ENCODE data around the gene FAM240B. TPM values are rescaled to one million over a fixed set of nuclear protein-coding genes. Genes with fewer than 3 reads are reported as not detected.

The FAM240B gene
- total and polyA plus RNA-seq, 2 of the 13 experiments (the other 11 are each of a cell fraction or from before 2014, with no cell fraction given) = not detected

DNA sequence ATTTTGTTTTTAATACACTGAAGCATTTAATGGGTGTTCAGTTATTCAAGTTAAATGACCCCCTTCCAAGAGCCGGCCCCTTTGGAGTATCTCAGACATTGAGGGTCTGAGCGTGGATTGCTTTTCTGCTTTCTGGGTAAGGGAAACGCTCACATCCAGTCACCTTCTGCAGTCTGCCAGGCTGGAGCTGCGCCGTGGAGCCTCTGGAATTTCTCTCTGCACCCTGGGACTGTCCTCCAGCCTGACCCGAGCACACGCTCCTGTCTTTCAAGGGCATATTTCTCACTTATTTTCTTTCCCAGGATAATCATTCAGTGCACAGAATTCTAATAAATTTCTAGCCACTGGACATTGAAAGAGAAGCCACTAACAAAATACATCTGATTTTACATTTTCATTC is 13.4 kb downstream of the FAM240B start:
- no peaks in the 10 kb centered on the region for H3K4me1 ChIP-seq (ENCODE audit: insufficient read depth, low read length)
- H2AFZ ChIP-seq (ENCODE audit: low read length) = no peak overlapping the region
- no peak overlapping the region for H3K4me3 ChIP-seq (replicated peaks in 1 of 3; ENCODE audit: insufficient read depth in 1 of 3, low read depth in 2 of 3, low read length in 3 of 3)
- WGBS (ENCODE audit: low lambda C conversion rate) = 2% methylated on average over 7 of the region's 7 CpGs
- DNase-seq (ENCODE audit: low spot score) (no peak), FAIRE-seq (no peak), ATAC-seq (0 out of 3 replicates have a peak, but pooled peaks have one; percentile 32)
- H3K27ac ChIP-seq (ENCODE audit: extremely low read length, insufficient read depth, low read length) = no peak overlapping the region
- H3K4me2 ChIP-seq (ENCODE audit: low read depth, low read length) = no peak overlapping the region
- no TSS peak for BruUV-seq (replicated peaks)
- no peak overlapping the region for H3K9ac ChIP-seq (ENCODE audit: insufficient read depth, low read depth, low read length)
- TF ChIP-seq BRCA1 (CRISPR knock-in tag; IDR thresholded peaks at IDR 0.05) = no peak
- TF ChIP-seq ZNF207 (IDR thresholded peaks at IDR 0.05; ENCODE audit: borderline replicate concordance) = no peak
- TF ChIP-seq AGO1 (IDR thresholded peaks at IDR 0.05; ENCODE audit: low read depth, low read length, poor library complexity, severe bottlenecking) = no peak
- H3K27me3 ChIP-seq (ENCODE audit: control insufficient read depth in 1 of 2, insufficient read depth in 2 of 2, low read length in 2 of 2) = peaks cover 2 to 42% of the 10 kb centered on the region in 2 experiments; a peak in 3 of 5 replicates
- H3K79me2 ChIP-seq (ENCODE audit: insufficient read depth, low read length) = no peaks in the 10 kb centered on the region
- in situ Hi-C loops (cut with HindIII; ENCODE audit: extremely low pct_ligation_motif_present, low pct_unique_long_range_greater_than_20kb) = no loop called here
- ChIA-PET CTCF (ENCODE audit: low intra/inter-chr PET ratio, low total read pairs) (no interaction called here), POLR2A (no interaction called here)
- no peaks in the 10 kb centered on the region for H4K20me1 ChIP-seq (ENCODE audit: insufficient read depth, low read length)
- intact Hi-C loops (cut with micrococcal nuclease; ENCODE audit: unreplicated experiment) = no loop called here
- no peaks in the 10 kb centered on the region for H3K9me3 ChIP-seq (ENCODE audit: low read length)
- H3K36me3 ChIP-seq (replicated peaks in 1 of 2; ENCODE audit: control insufficient read depth in 1 of 2, insufficient read depth in 2 of 2, low read length in 2 of 2) = no peaks in the 10 kb centered on the region

DNA sequence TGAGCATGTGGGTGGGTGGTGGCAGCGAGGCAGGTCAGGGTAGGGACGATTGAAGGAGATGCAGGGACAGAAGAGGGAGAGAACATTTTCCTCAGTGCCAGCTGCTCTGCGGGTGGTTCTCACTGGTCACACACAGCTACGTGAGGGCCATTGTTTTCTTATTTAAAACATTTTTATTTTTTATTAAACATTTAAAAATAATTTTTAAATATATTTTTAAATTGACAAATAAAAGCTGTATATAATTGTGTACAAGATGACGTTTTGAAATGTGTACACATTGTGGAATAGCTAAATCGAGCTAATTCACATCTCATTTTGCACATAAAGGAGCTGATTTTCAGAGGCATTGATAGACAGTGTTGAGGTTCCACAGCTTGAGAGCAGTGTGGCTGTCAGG is 14.0 kb downstream of the FAM240B start:
- Histone ChIP-seq H3K4me1 (ENCODE audit: insufficient read depth, low read length) (no peaks in the 10 kb centered on the region), H3K27ac (ENCODE audit: extremely low read length, insufficient read depth, low read length) (no peak overlapping the region), H3K9ac (ENCODE audit: insufficient read depth, low read depth, low read length) (no peak overlapping the region), H3K4me3 (replicated peaks in 1 of 3; ENCODE audit: insufficient read depth in 1 of 3, low read depth in 2 of 3, low read length in 3 of 3) (no peak overlapping the region), H2AFZ (ENCODE audit: low read length) (no peak overlapping the region), H3K9me3 (ENCODE audit: low read length) (no peaks in the 10 kb centered on the region), H4K20me1 (ENCODE audit: insufficient read depth, low read length) (no peaks in the 10 kb centered on the region), H3K79me2 (ENCODE audit: insufficient read depth, low read length) (no peaks in the 10 kb centered on the region), H3K36me3 (replicated peaks in 1 of 2; ENCODE audit: control insufficient read depth in 1 of 2, insufficient read depth in 2 of 2, low read length in 2 of 2) (no peaks in the 10 kb centered on the region), H3K4me2 (ENCODE audit: low read depth, low read length) (no peak overlapping the region), H3K27me3 (ENCODE audit: control insufficient read depth in 1 of 2, insufficient read depth in 2 of 2, low read length in 2 of 2) (peaks cover 2 to 42% of the 10 kb centered on the region in 2 experiments; a peak in 3 of 5 replicates)
- DNase-seq (ENCODE audit: low spot score) = no peak
- FAIRE-seq = no peak
- POLR2A ChIA-PET = no interaction called here
- CTCF ChIA-PET (ENCODE audit: low intra/inter-chr PET ratio, low total read pairs) = no interaction called here
- no TSS peak for BruUV-seq (replicated peaks)
- no peak for TF ChIP-seq MTA3 (CRISPR knock-in tag; IDR thresholded peaks at IDR 0.05)
- TF ChIP-seq MAF1 (CRISPR knock-in tag; IDR thresholded peaks at IDR 0.05; ENCODE audit: borderline replicate concordance) = no peak
- TF ChIP-seq, protein P1, sequence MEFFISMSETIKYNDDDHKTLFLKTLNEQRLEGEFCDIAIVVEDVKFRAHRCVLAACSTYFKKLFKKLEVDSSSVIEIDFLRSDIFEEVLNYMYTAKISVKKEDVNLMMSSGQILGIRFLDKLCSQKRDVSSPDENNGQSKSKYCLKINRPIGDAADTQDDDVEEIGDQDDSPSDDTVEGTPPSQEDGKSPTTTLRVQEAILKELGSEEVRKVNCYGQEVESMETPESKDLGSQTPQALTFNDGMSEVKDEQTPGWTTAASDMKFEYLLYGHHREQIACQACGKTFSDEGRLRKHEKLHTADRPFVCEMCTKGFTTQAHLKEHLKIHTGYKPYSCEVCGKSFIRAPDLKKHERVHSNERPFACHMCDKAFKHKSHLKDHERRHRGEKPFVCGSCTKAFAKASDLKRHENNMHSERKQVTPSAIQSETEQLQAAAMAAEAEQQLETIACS (CRISPR knock-in tag; IDR thresholded peaks at IDR 0.05) = no peak
- TF ChIP-seq RBM22 (optimal IDR thresholded peaks at IDR 0.05; ENCODE audit: low read length) = no peak
- no peak for TF ChIP-seq SALL2 (CRISPR knock-in tag; IDR thresholded peaks at IDR 0.05)
- TF ChIP-seq, protein P2, sequence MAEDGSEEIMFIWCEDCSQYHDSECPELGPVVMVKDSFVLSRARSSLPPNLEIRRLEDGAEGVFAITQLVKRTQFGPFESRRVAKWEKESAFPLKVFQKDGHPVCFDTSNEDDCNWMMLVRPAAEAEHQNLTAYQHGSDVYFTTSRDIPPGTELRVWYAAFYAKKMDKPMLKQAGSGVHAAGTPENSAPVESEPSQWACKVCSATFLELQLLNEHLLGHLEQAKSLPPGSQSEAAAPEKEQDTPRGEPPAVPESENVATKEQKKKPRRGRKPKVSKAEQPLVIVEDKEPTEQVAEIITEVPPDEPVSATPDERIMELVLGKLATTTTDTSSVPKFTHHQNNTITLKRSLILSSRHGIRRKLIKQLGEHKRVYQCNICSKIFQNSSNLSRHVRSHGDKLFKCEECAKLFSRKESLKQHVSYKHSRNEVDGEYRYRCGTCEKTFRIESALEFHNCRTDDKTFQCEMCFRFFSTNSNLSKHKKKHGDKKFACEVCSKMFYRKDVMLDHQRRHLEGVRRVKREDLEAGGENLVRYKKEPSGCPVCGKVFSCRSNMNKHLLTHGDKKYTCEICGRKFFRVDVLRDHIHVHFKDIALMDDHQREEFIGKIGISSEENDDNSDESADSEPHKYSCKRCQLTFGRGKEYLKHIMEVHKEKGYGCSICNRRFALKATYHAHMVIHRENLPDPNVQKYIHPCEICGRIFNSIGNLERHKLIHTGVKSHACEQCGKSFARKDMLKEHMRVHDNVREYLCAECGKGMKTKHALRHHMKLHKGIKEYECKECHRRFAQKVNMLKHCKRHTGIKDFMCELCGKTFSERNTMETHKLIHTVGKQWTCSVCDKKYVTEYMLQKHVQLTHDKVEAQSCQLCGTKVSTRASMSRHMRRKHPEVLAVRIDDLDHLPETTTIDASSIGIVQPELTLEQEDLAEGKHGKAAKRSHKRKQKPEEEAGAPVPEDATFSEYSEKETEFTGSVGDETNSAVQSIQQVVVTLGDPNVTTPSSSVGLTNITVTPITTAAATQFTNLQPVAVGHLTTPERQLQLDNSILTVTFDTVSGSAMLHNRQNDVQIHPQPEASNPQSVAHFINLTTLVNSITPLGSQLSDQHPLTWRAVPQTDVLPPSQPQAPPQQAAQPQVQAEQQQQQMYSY (CRISPR knock-in tag; IDR thresholded peaks at IDR 0.05) = no peak
- ATAC-seq = no peak
- WGBS (ENCODE audit: low lambda C conversion rate) = 16% methylated on average over 6 of the region's 6 CpGs
- in situ Hi-C loops (cut with HindIII; ENCODE audit: extremely low pct_ligation_motif_present, low pct_unique_long_range_greater_than_20kb) (no loop called here), intact Hi-C loops (cut with micrococcal nuclease; ENCODE audit: unreplicated experiment) (no loop called here)
